ENCODE data around the gene TMEM150C. TPM values are rescaled to one million over a fixed set of nuclear protein-coding genes. Genes with fewer than 3 reads are reported as not detected.
"Not testable (repeated sequence)": the region's sequence is repeated elsewhere in the genome, so short reads cannot be mapped to it uniquely, and the experiment has no call there.

The TMEM150C gene
- total RNA-seq, 1 donor from 2014 or later: not detected

DNA sequence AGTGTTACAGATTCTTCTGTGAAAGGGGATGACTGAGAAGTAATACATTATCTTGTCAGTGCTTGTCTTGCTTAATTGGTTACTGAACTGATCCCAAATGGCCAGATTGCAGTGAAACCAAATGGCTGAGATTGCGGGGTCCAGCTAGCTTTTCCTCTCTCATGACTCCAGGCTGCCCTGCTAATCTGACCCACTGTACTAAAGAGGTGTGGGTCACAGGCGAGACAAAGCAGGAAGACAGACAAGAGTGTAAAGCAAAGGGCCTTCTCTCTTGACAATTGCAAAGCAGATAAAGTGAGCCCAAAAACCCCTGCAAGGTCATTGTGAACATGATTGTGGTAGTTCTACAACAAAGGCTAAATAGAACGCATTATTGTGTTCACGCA is 2.1 kb downstream of the TMEM150C start:
- H3K9me3 Mint-ChIP-seq: no peaks in the 10 kb centered on the region
- no peaks in the 10 kb centered on the region for H3K36me3 Mint-ChIP-seq (ENCODE audit: low read depth)
- no peak overlapping the region for H3K4me3 Mint-ChIP-seq (ENCODE audit: low read depth)
- H3K4me1 Mint-ChIP-seq (ENCODE audit: low read depth): peaks cover 10% of the 10 kb centered on the region
- H3K27me3 Mint-ChIP-seq (ENCODE audit: low read depth): peaks cover 59% of the 10 kb centered on the region
- intact Hi-C loops (cut with micrococcal nuclease): no loop called here
- H3K27ac Mint-ChIP-seq: no peak overlapping the region
- DNase-seq (ENCODE audit: low spot score): no peak

GRCh38 chr4:82559090-82559734 is 2.6 kb downstream of the TMEM150C start:
- H3K4me3 Mint-ChIP-seq (ENCODE audit: low read depth); H3K27ac Mint-ChIP-seq; H3K36me3 Mint-ChIP-seq (ENCODE audit: low read depth); DNase-seq (ENCODE audit: low spot score); intact Hi-C loops (cut with micrococcal nuclease); H3K4me1 Mint-ChIP-seq (ENCODE audit: low read depth); H3K9me3 Mint-ChIP-seq: not testable (repeated sequence)
- H3K27me3 Mint-ChIP-seq (ENCODE audit: low read depth): peaks cover 60% of the 10 kb centered on the region

DNA sequence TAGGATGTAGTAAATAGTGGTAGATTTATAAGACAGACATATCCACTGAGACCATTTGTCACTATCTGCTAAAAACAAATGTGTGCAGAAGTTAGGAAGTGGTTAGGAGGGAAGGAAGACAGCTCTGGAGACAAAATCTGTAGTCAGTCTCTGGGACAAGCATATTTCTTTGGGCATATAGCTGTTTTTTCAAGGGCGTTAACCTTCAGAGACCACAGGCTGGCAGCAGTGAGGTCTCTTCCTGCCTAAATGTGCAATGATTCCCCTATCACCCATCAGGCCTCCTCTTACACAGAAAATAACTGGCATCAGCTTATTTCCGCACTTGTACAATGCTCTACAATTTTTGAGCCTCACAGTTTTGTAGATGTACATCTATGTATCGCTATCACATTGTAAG is 6.5 kb downstream of the TMEM150C start:
- Mint-ChIP-seq H3K27me3 (ENCODE audit: low read depth) (peaks cover 36% of the 10 kb centered on the region), H3K27ac (no peak overlapping the region)

GRCh38 chr4:82553020-82553419 is 8.8 kb downstream of the TMEM150C start:
- intact Hi-C loops (cut with micrococcal nuclease): no loop called here
- Mint-ChIP-seq H3K9me3 (no peaks in the 10 kb centered on the region), H3K36me3 (ENCODE audit: low read depth) (no peaks in the 10 kb centered on the region), H3K27me3 (ENCODE audit: low read depth) (peaks cover 20% of the 10 kb centered on the region), H3K27ac (no peak overlapping the region), H3K4me1 (ENCODE audit: low read depth) (no peaks in the 10 kb centered on the region), H3K4me3 (ENCODE audit: low read depth) (no peak overlapping the region)
- no peak for DNase-seq (ENCODE audit: low spot score)

More for the DNA sequence above, 6.5 kb downstream of the TMEM150C start:
- Mint-ChIP-seq H3K4me3 (ENCODE audit: low read depth) (no peak overlapping the region), H3K9me3 (no peaks in the 10 kb centered on the region), H3K36me3 (ENCODE audit: low read depth) (no peaks in the 10 kb centered on the region), H3K4me1 (ENCODE audit: low read depth) (no peaks in the 10 kb centered on the region)
- no peak for DNase-seq (ENCODE audit: low spot score)
- intact Hi-C loops (cut with micrococcal nuclease): no loop called here

GRCh38 chr4:82551734-82552133 is 10.1 kb downstream of the TMEM150C start:
- H3K27ac Mint-ChIP-seq: no peak overlapping the region
- DNase-seq (ENCODE audit: low spot score): no peak
- no peaks in the 10 kb centered on the region for H3K4me1 Mint-ChIP-seq (ENCODE audit: low read depth)
- no peak overlapping the region for H3K4me3 Mint-ChIP-seq (ENCODE audit: low read depth)
- no peaks in the 10 kb centered on the region for H3K9me3 Mint-ChIP-seq
- peaks cover 16% of the 10 kb centered on the region for H3K27me3 Mint-ChIP-seq (ENCODE audit: low read depth)
- intact Hi-C loops (cut with micrococcal nuclease): no loop called here
- H3K36me3 Mint-ChIP-seq (ENCODE audit: low read depth): no peaks in the 10 kb centered on the region

GRCh38 chr4:82547850-82548249 is 13.9 kb downstream of the TMEM150C start:
- H3K4me3 Mint-ChIP-seq (ENCODE audit: low read depth); H3K9me3 Mint-ChIP-seq; DNase-seq (ENCODE audit: low spot score); H3K27ac Mint-ChIP-seq; intact Hi-C loops (cut with micrococcal nuclease); H3K27me3 Mint-ChIP-seq (ENCODE audit: low read depth); H3K4me1 Mint-ChIP-seq (ENCODE audit: low read depth); H3K36me3 Mint-ChIP-seq (ENCODE audit: low read depth): not testable (repeated sequence)

DNA sequence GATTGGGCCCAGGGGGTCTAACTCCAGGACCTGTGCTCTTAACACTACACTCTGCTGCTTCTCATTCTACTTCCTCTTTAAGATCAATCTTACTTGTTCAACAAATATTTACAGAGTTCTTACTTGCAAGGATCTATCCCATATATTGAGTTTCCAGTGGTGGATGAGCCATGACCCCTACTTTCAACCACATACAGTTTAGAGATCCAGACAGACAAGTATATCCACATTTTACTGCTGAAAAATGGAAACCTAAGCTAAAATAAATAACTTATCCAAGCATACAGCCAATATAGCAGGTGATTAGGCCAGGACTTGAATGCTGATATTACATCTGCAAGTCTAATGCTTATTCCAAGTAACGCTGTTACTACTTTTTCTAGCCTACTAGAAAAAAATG is 18.7 kb downstream of the TMEM150C start:
- Mint-ChIP-seq H3K27ac (no peak overlapping the region), H3K9me3 (no peaks in the 10 kb centered on the region), H3K4me3 (ENCODE audit: low read depth) (no peak overlapping the region), H3K4me1 (ENCODE audit: low read depth) (no peaks in the 10 kb centered on the region), H3K27me3 (ENCODE audit: low read depth) (peaks cover 5% of the 10 kb centered on the region), H3K36me3 (ENCODE audit: low read depth) (no peaks in the 10 kb centered on the region)
- intact Hi-C loops (cut with micrococcal nuclease): no loop called here
- no peak for DNase-seq (ENCODE audit: low spot score)

- Mint-ChIP-seq H3K27me3 (ENCODE audit: low read depth) (peaks cover 5% of the 10 kb centered on the region), H3K27ac (no peak overlapping the region), H3K4me1 (ENCODE audit: low read depth) (no peaks in the 10 kb centered on the region), H3K9me3 (no peaks in the 10 kb centered on the region), H3K4me3 (ENCODE audit: low read depth) (no peak overlapping the region), H3K36me3 (ENCODE audit: low read depth) (no peaks in the 10 kb centered on the region)
- no peak for DNase-seq (ENCODE audit: low spot score)
- intact Hi-C loops (cut with micrococcal nuclease): no loop called here
These were observed 19.1 kb downstream of the TMEM150C start for GRCh38 chr4:82542642-82543041.

- DNase-seq (ENCODE audit: low spot score): no peak
- Mint-ChIP-seq H3K27ac (no peak overlapping the region), H3K9me3 (no peaks in the 10 kb centered on the region), H3K27me3 (ENCODE audit: low read depth) (peaks cover 1% of the 10 kb centered on the region), H3K4me3 (ENCODE audit: low read depth) (no peak overlapping the region), H3K4me1 (ENCODE audit: low read depth) (no peaks in the 10 kb centered on the region), H3K36me3 (ENCODE audit: low read depth) (no peaks in the 10 kb centered on the region)
- intact Hi-C loops (cut with micrococcal nuclease): no loop called here
These were observed 32.5 kb downstream of the TMEM150C start for GRCh38 chr4:82529322-82529721.

DNA sequence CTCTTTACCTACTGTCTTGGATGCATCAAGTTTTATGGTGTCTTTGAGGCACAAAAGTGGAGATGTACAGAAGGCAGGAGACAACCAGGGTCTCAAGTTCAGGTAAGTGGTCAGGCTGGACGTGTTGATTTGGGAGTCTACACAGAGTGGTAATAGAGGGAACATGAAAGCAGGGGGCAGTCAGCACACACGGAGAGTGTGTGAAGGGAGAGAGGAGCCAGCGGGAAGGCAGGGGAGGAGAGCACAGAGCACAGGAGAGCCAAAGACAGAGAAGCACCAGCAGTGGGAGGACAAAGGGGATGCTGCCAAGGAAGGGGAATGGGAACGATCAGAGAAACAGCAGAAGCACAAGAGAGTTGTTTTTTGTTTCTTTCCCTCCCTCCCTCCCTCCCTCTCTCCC is 32.9 kb downstream of the TMEM150C start:
- H3K4me1 Mint-ChIP-seq (ENCODE audit: low read depth): no peaks in the 10 kb centered on the region
- no peaks in the 10 kb centered on the region for H3K9me3 Mint-ChIP-seq
- no peak overlapping the region for H3K4me3 Mint-ChIP-seq (ENCODE audit: low read depth)
- H3K27me3 Mint-ChIP-seq (ENCODE audit: low read depth): peaks cover 1% of the 10 kb centered on the region
- no peak overlapping the region for H3K27ac Mint-ChIP-seq
- intact Hi-C loops (cut with micrococcal nuclease): no loop called here
- H3K36me3 Mint-ChIP-seq (ENCODE audit: low read depth): no peaks in the 10 kb centered on the region
- DNase-seq (ENCODE audit: low spot score): no peak

DNA sequence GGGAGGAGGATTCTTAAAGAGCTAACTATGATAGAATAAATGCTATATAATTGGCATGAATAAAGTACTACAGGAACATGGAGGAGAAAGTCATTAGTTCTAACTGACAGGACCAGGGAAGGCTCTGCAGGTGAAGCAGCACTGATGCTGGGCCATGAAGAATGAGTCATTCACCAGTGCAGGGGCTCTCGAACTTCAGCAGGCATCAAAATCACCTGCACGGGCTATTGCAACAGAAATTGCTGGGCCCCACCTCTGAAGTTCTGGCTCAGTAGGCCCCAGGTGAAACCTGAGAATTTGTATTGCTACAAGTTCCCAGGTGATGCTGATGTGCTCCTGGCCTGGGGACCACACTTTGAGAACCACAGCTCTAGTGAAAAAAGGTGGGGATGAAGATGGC is 33.7 kb downstream of the TMEM150C start:
- Mint-ChIP-seq H3K4me1 (ENCODE audit: low read depth) (no peaks in the 10 kb centered on the region), H3K27ac (no peak overlapping the region), H3K27me3 (ENCODE audit: low read depth) (peaks cover 1% of the 10 kb centered on the region), H3K4me3 (ENCODE audit: low read depth) (no peak overlapping the region), H3K9me3 (no peaks in the 10 kb centered on the region), H3K36me3 (ENCODE audit: low read depth) (no peaks in the 10 kb centered on the region)
- intact Hi-C loops (cut with micrococcal nuclease): no loop called here
- DNase-seq (ENCODE audit: low spot score): no peak

- Mint-ChIP-seq H3K36me3 (ENCODE audit: low read depth) (no peaks in the 10 kb centered on the region), H3K9me3 (no peaks in the 10 kb centered on the region)
- intact Hi-C loops (cut with micrococcal nuclease): no loop called here
These were observed 36.4 kb downstream of the TMEM150C start for GRCh38 chr4:82525307-82525911.

DNA sequence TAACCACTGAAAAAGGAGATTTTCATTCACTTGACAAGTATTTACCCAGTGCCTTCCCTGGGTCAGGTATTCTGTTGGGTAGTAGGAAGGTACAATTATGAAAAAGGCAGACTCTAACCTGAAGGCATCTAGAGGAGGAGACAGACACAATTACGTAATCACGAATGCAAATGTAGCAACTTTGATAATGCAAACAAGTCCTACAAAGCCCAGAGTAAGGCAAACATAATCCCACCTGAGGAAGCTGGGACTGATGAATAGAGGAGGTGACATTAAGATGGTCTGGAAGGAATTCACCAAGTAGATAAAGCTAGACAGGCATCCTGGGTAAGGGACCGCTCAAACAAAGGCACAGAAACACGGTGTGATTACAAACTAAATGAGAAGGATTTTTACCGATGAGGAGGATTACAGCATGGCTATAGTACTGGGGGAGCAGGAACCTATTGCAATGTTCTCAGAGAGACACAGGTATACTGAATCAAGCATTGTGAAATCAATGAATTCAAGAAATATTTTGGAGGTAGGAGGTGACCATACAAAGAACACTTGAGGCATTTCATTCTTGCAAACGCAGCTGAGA is 37.1 kb downstream of the TMEM150C start:
- H3K36me3 Mint-ChIP-seq (ENCODE audit: low read depth): no peaks in the 10 kb centered on the region
- H3K4me1 Mint-ChIP-seq (ENCODE audit: low read depth): no peaks in the 10 kb centered on the region
- DNase-seq (ENCODE audit: low spot score): no peak
- H3K27ac Mint-ChIP-seq: no peak overlapping the region
- intact Hi-C loops (cut with micrococcal nuclease): no loop called here
- H3K4me3 Mint-ChIP-seq (ENCODE audit: low read depth): no peak overlapping the region
- peaks cover 1% of the 10 kb centered on the region for H3K27me3 Mint-ChIP-seq (ENCODE audit: low read depth)
- H3K9me3 Mint-ChIP-seq: no peaks in the 10 kb centered on the region

More at GRCh38 chr4:82525307-82525911, 36.4 kb downstream of the TMEM150C start:
- DNase-seq (ENCODE audit: low spot score): no peak
- peaks cover 1% of the 10 kb centered on the region for H3K27me3 Mint-ChIP-seq (ENCODE audit: low read depth)
- H3K4me3 Mint-ChIP-seq (ENCODE audit: low read depth): no peak overlapping the region
- no peaks in the 10 kb centered on the region for H3K4me1 Mint-ChIP-seq (ENCODE audit: low read depth)
- no peak overlapping the region for H3K27ac Mint-ChIP-seq

Measured in activated T-helper 2 cell treated with anti-CD3 and anti-CD28 coated beads, Interferon-gamma antibody, Interleukin-2, Interleukin-4, amounts not matched to agents 10 μg/mL and 5 μg/mL and 100 μg/mL, durations not matched to agents 14 hours and 24 hours and 36 hours (primary cell).